Vagina (tissue), 2 donors: ENCODE measurements around the gene PPP1R36. TPM values are rescaled to one million over a fixed set of nuclear protein-coding genes. Genes with fewer than 3 reads are reported as not detected.

ENCODE experiments used
- DNase-seq, 2 donors: peaks; one replicate each; pipeline ENCODE4 v3.0.0-alpha.2; 2017; ENCODE audit errors: extremely low spot score in 2 of 2
- H3K27ac ChIP-seq: fragments of 200-600 bp; sonication (generic); one replicate; pipeline ENCODE4 v1.5.1; 2019
- H3K27me3 ChIP-seq: fragments of 200-600 bp; sonication (generic); one replicate; pipeline ENCODE4 v1.5.1; 2019
- H3K36me3 ChIP-seq, 2 donors: fragments of 200-600 bp; sonication (generic); one replicate each; pipeline ENCODE4 v1.5.1; 2017 to 2019
- H3K4me1 ChIP-seq: fragments of 200-600 bp; sonication (generic); one replicate; pipeline ENCODE4 v1.5.1; 2019
- H3K4me3 ChIP-seq, 2 donors: fragments of 200-600 bp; sonication (generic); 1 replicate in 1 of 2; 2 replicates in 1 of 2; pipeline ENCODE4 v1.5.1; 2016 to 2019
- H3K9me3 ChIP-seq: fragments of 200-600 bp; sonication (generic); one replicate; pipeline ENCODE4 v1.5.1; 2019
- CTCF ChIP-seq, 3 experiments: fragments of 450-650 bp in 2 of 3; fragments of 200-600 bp in 1 of 3; sonication (generic) in 1 of 3; IDR thresholded peaks; one replicate each; pipeline ENCODE4 v1.5.1; 2017 to 2019; ENCODE audit warnings: antibody characterized with exemption in 3 of 3, mild to moderate bottlenecking in 2 of 3, moderate library complexity in 2 of 3
- POLR2A ChIP-seq, 2 donors: fragments of 450-650 bp; IDR thresholded peaks; one replicate each; pipeline ENCODE4 v1.6.1; 2017; ENCODE audit warnings: antibody characterized with exemption in 2 of 2, mild to moderate bottlenecking in 2 of 2, moderate library complexity in 2 of 2
- POLR2AphosphoS5 ChIP-seq, 2 donors: sonication (generic); formaldehyde crosslinking; IDR thresholded peaks; one replicate each; pipeline ENCODE4 v1.9.0; 2017; ENCODE audit warnings: antibody characterized with exemption in 2 of 2, mild to moderate bottlenecking in 2 of 2, low read depth in 1 of 2; ENCODE audit not compliant: insufficient read depth in 1 of 2
- intact Hi-C: fragments of 100-400 bp; cut with DNase I; formaldehyde crosslinking; loops from one replicate; pipeline ENCODE4 v1.15.1; 2023
- total RNA-seq: library from RNA; depleted of rRNA; stranded (reverse); fragments of >200 nt; gene quantifications from one replicate; pipeline ENCODE4 v1.2.3, GENCODE V29; 2016

The PPP1R36 gene
- total RNA-seq, 1 donor from 2014 or later, result not detected

GRCh38 chr14:64540208-64541202, 9.3 kb upstream of the PPP1R36 start, which contains the start of gene HSPA2:
TSS of gene HSPA2 (plus strand) at chr14:64540741. CDS start at chr14:64540850, 109 bp downstream.
- peaks cover 19% of the 10 kb centered on the region for H3K4me1 ChIP-seq
- peak within 1 kb of the TSS; percentile 74 for H3K27ac ChIP-seq
- intact Hi-C loops, result no loop called here

GRCh38 chr14:64541261-64541971, 8.3 kb upstream of the PPP1R36 start:
- no peaks in the 10 kb centered on the region for H3K36me3 ChIP-seq
- H3K4me1 ChIP-seq, result peaks cover 19% of the 10 kb centered on the region
- intact Hi-C loops, result no loop called here
- peak overlapping the region; percentile 50 to 56 for H3K4me3 ChIP-seq
- TF ChIP-seq POLR2A (IDR thresholded peaks at IDR 0.05) (no peak), CTCF (IDR thresholded peaks at IDR 0.05) (no peak), POLR2AphosphoS5 (IDR thresholded peaks at IDR 0.05; ENCODE audit: insufficient read depth in 1 of 2, low read depth in 1 of 2) (no peak)
- H3K27ac ChIP-seq, result no peak overlapping the region
- H3K9me3 ChIP-seq, result no peaks in the 10 kb centered on the region
- no peaks in the 10 kb centered on the region for H3K27me3 ChIP-seq
- DNase-seq, result no peak

More at GRCh38 chr14:64540208-64541202, 9.3 kb upstream of the PPP1R36 start, which contains the start of gene HSPA2:
- Histone ChIP-seq H3K9me3 (no peaks in the 10 kb centered on the region), H3K4me3 (peak within 1 kb of the TSS; percentile 50 to 56), H3K36me3 (no peaks in the 10 kb centered on the region), H3K27me3 (no peaks in the 10 kb centered on the region)
- peak; percentile 83 to 90 for TF ChIP-seq POLR2AphosphoS5 (IDR thresholded peaks at IDR 0.05; ENCODE audit: insufficient read depth in 1 of 2, low read depth in 1 of 2)
- TF ChIP-seq CTCF (IDR thresholded peaks at IDR 0.05), result peak; percentile 57 to 74 (median 66)
- peak; percentile 48 to 88 for TF ChIP-seq POLR2A (IDR thresholded peaks at IDR 0.05)
- peak; percentile 99 to 100 for DNase-seq

- TF ChIP-seq CTCF (IDR thresholded peaks at IDR 0.05), result no peak
- no peak for TF ChIP-seq POLR2A (IDR thresholded peaks at IDR 0.05)
- no peak for TF ChIP-seq POLR2AphosphoS5 (IDR thresholded peaks at IDR 0.05; ENCODE audit: insufficient read depth in 1 of 2, low read depth in 1 of 2)
- H3K4me3 ChIP-seq, result peak overlapping the region; percentile 50 to 56
- no peak for DNase-seq
- peaks cover 19% of the 10 kb centered on the region for H3K4me1 ChIP-seq
- H3K27me3 ChIP-seq, result no peaks in the 10 kb centered on the region
- H3K9me3 ChIP-seq, result no peaks in the 10 kb centered on the region
- no peaks in the 10 kb centered on the region for H3K36me3 ChIP-seq
- no peak overlapping the region for H3K27ac ChIP-seq
- intact Hi-C loops, result no loop called here
These were observed 7.6 kb upstream of the PPP1R36 start for GRCh38 chr14:64541972-64542835.

- intact Hi-C loops, result no loop called here
- DNase-seq, result no peak
- TF ChIP-seq CTCF (IDR thresholded peaks at IDR 0.05), result no peak
- no peak for TF ChIP-seq POLR2A (IDR thresholded peaks at IDR 0.05)
- no peak for TF ChIP-seq POLR2AphosphoS5 (IDR thresholded peaks at IDR 0.05; ENCODE audit: insufficient read depth in 1 of 2, low read depth in 1 of 2)
These were observed 6.9 kb upstream of the PPP1R36 start for GRCh38 chr14:64542836-64543201.

More at GRCh38 chr14:64542836-64543201, 6.9 kb upstream of the PPP1R36 start:
- Histone ChIP-seq H3K27me3 (no peaks in the 10 kb centered on the region), H3K4me3 (peak overlapping the region; percentile 50 to 56), H3K27ac (no peak overlapping the region), H3K4me1 (peaks cover 19% of the 10 kb centered on the region), H3K9me3 (no peaks in the 10 kb centered on the region), H3K36me3 (no peaks in the 10 kb centered on the region)
